ENCODE data around the gene OLFML2B.

Gene OLFML2B

DNA sequence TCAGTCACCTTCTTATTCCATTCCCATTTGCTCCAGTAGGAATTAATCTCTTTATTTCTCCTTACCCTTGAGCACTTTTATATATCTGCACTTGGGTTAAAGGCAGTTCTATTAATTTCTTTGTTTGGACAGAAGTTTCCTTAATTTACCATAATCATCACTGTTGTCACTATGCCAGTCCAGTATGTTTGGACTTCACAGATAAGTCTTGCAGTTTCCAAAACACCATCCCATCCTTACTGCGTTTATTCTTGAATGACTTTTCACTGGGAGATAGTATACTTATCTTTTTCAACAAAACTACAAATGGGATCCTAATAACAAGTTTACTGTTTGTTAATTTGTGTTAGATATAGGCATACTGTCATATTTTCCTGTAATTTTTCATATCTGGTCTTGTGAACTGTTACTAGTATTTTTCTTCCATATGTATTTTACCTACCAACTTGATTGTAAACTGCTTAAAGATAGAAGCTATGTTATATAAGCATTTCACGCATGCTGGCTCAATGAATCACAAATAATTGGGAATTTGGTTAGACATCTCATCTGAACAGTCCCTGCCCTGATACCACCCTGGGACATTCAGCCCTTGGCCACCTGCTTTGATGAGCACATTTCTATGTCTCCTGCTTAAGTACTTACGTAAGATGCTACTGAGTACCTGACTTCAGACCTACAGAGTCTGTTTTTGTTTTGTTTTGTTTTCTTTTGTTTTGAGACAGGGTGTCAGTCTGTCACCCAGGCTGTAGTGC is 78.2 kb downstream of the OLFML2B start:
- peak; percentile 89 for DNase-seq (ENCODE audit: low spot score)

- DNase-seq (ENCODE audit: low spot score): peak; percentile 62
These were observed 79.3 kb downstream of the OLFML2B start for GRCh38 chr1:161944381-161944780.

GRCh38 chr1:161943737-161944136 is 79.9 kb downstream of the OLFML2B start:
- DNase-seq (ENCODE audit: low spot score): peak; percentile 46

GRCh38 chr1:161941726-161942436 is 81.8 kb downstream of the OLFML2B start:
- DNase-seq (ENCODE audit: low spot score): no peak

DNA sequence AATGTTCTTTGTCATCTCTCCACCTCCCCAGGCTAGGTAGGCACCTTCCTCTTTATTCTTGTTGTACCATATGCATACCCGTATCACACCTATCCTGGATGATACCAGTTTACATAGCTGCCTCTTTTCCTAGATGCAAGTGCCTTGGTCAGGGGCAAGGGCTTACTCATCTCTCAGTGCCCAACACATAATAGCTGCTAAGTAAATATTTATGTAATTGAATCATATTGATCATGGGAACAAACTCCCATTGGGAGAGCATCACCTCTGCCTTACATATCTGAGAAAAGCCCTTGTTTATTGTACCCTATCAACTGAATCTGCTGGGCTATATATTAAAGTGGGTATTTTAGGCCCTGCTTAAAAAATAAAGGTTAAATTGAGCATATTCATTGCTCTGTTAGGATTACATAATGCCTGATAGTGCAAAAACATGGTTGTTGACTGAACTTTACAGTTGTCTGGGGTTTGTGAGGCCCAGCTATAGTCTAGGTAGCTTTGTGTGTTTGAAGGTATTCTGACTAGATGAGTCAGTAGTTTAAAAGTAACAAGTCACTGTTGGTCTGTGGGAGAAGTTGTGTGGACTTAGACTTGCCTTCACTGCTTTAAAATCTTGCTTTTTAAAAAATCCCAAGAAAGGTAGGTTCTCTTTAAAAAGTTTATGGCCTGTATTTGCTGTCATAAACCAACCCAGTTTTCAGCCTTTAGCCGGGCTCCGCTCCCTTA is 82.6 kb downstream of the OLFML2B start:
- peak; percentile 32 for DNase-seq (ENCODE audit: low spot score)

DNA sequence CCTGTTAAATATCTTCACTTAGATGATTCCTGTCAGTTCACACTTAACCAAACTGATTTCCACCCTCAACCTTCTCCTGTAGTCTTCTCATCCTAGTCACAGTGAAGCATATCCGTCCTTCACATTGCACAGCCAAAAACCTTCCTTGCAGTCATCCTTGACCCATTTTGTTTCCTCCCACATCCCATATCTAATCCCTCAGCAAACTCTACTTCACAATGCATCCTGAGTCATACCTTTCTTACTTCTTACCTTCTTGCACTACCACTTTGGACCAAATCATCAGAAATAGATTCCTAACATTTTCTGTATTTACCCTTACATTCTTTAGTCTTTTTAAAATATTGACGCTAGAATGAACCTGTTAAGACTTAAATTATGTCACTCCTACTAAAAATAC is 86.9 kb downstream of the OLFML2B start:
- DNase-seq (ENCODE audit: low spot score): no peak

- no peak for DNase-seq (ENCODE audit: low spot score)
These were observed 88.4 kb downstream of the OLFML2B start for GRCh38 chr1:161935264-161935663.

GRCh38 chr1:161933592-161934588 is 89.8 kb downstream of the OLFML2B start:
- DNase-seq (ENCODE audit: low spot score): no peak

Data from hematopoietic multipotent progenitor cell treated with erythropoietin and hydrocortisone succinate and interleukin-3 and kit ligand, for 15 days (in vitro differentiated cells).